Activated CD4-positive, alpha-beta T cell treated with anti-CD3 and anti-CD28 coated beads, Interleukin-2, amount 10 ng/mL, durations not matched to agents 24 days and 14 days (primary cell): ENCODE measurements around the gene TMEM132D. TPM values are rescaled to one million over a fixed set of nuclear protein-coding genes. Genes with fewer than 3 reads are reported as not detected.

Source experiments
- DNase-seq: peaks from one replicate; pipeline ENCODE4 v3.0.0; 2022
- H3K27ac Mint-ChIP-seq: one replicate; pipeline ENCODE4 v1.8.0; 2022; ENCODE audit warnings: mild to moderate bottlenecking, mixed read lengths
- H3K27me3 Mint-ChIP-seq: one replicate; pipeline ENCODE4 v1.8.0; 2022; ENCODE audit warnings: mixed read lengths
- H3K36me3 Mint-ChIP-seq: one replicate; pipeline ENCODE4 v1.8.0; 2022; ENCODE audit warnings: low read depth, mild to moderate bottlenecking, mixed read lengths
- H3K4me1 Mint-ChIP-seq: one replicate; pipeline ENCODE4 v1.8.0; 2021; ENCODE audit warnings: mixed read lengths
- H3K4me3 Mint-ChIP-seq: one replicate; pipeline ENCODE4 v1.8.0; 2022; ENCODE audit warnings: mild to moderate bottlenecking, moderate library complexity, mixed read lengths
- H3K9me3 Mint-ChIP-seq: one replicate; pipeline ENCODE4 v1.8.0; 2021; ENCODE audit warnings: mixed read lengths
- intact Hi-C: fragments of 100-400 bp; cut with micrococcal nuclease; formaldehyde crosslinking; loops from one replicate; pipeline ENCODE4 v1.15.1; 2023
- total RNA-seq: library from RNA; stranded (reverse); gene quantifications from 2 replicates; pipeline ENCODE4 v1.2.3, GENCODE V29; 2022

TMEM132D gene
- total RNA-seq, 1 donor from 2014 or later = not detected

GRCh38 chr12:129670256-129670920 lies 233.4 kb downstream of the TMEM132D start:
- intact Hi-C loops = no loop called here
- H3K27me3 Mint-ChIP-seq = no peaks in the 10 kb centered on the region
- DNase-seq = no peak

DNA sequence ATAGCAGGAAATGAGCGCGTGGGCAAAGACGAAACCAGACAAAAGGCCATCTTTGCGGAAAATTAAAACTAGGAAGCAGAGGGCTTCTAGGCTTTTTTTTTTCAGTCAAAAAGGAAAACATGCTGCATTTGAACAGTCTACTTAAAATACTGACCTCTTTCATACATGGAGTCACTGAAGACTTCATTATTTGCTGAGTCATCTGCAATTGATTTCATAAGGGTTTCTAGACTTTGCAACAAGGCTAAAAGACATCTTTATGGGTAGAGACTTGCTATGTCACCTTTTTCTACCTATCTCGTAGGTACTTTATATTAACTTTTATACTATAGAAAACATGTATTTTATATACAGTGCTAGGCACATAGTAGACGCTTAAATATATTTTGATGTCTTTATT lies 238.4 kb downstream of the TMEM132D start:
- no peak overlapping the region for H3K4me3 Mint-ChIP-seq
- H3K36me3 Mint-ChIP-seq = no peaks in the 10 kb centered on the region
- DNase-seq = no peak
- no peak overlapping the region for H3K27ac Mint-ChIP-seq
- H3K9me3 Mint-ChIP-seq = no peaks in the 10 kb centered on the region
- intact Hi-C loops = no loop called here
- no peaks in the 10 kb centered on the region for H3K4me1 Mint-ChIP-seq
- no peaks in the 10 kb centered on the region for H3K27me3 Mint-ChIP-seq

More at GRCh38 chr12:129670256-129670920, 233.4 kb downstream of the TMEM132D start:
- H3K36me3 Mint-ChIP-seq = no peaks in the 10 kb centered on the region
- no peaks in the 10 kb centered on the region for H3K9me3 Mint-ChIP-seq
- no peak overlapping the region for H3K4me3 Mint-ChIP-seq
- no peaks in the 10 kb centered on the region for H3K4me1 Mint-ChIP-seq
- H3K27ac Mint-ChIP-seq = no peak overlapping the region

- no peaks in the 10 kb centered on the region for H3K27me3 Mint-ChIP-seq
- no peaks in the 10 kb centered on the region for H3K9me3 Mint-ChIP-seq
- no peak for DNase-seq
- H3K36me3 Mint-ChIP-seq = no peaks in the 10 kb centered on the region
- no peak overlapping the region for H3K27ac Mint-ChIP-seq
- H3K4me1 Mint-ChIP-seq = no peaks in the 10 kb centered on the region
- intact Hi-C loops = no loop called here
- H3K4me3 Mint-ChIP-seq = no peak overlapping the region
These were observed 241.6 kb downstream of the TMEM132D start for GRCh38 chr12:129662234-129662633.

- H3K9me3 Mint-ChIP-seq = no peaks in the 10 kb centered on the region
- no peak overlapping the region for H3K27ac Mint-ChIP-seq
- no peaks in the 10 kb centered on the region for H3K4me1 Mint-ChIP-seq
- DNase-seq = no peak
- H3K4me3 Mint-ChIP-seq = no peak overlapping the region
- no peaks in the 10 kb centered on the region for H3K36me3 Mint-ChIP-seq
- intact Hi-C loops = no loop called here
- no peaks in the 10 kb centered on the region for H3K27me3 Mint-ChIP-seq
These were observed 242.9 kb downstream of the TMEM132D start for GRCh38 chr12:129660946-129661345.

DNA sequence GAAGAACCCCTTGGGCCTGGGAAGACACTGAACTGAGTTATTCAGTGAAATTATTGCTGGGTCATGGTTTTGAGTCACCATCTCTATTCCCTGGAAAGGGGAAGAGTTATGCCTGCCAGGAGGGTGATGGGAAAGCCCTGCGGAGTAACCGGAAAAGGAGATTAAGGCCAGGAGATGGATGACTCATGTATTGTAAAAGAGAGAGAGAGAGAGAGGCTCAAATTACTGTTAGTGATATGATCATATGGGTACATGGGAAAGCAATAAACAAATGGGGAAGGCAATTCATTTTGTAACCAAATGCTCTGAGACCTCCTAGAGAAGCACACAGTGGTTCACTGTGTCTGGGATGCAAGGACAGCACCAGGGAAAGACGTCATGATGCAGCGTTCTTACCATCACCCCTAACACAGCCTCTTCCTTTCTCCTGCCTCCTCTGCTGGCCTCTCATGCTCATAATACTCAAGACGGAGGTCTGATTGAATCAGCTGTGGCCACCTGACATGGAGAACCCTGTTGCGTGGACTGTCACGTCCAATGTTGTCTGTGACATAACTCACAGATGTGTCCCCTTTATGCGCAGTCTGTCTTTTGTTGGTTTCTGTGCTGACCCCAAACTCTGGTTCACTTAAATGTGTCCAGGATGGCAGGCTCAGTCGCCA lies 243.7 kb downstream of the TMEM132D start:
- DNase-seq = no peak
- no peak overlapping the region for H3K27ac Mint-ChIP-seq
- H3K27me3 Mint-ChIP-seq = no peaks in the 10 kb centered on the region
- H3K4me1 Mint-ChIP-seq = no peaks in the 10 kb centered on the region
- no peak overlapping the region for H3K4me3 Mint-ChIP-seq
- intact Hi-C loops = no loop called here
- H3K36me3 Mint-ChIP-seq = no peaks in the 10 kb centered on the region
- H3K9me3 Mint-ChIP-seq = no peaks in the 10 kb centered on the region

- Mint-ChIP-seq H3K4me3 (no peak overlapping the region), H3K9me3 (peaks cover 14% of the 10 kb centered on the region), H3K4me1 (no peaks in the 10 kb centered on the region), H3K36me3 (no peaks in the 10 kb centered on the region), H3K27ac (no peak overlapping the region), H3K27me3 (no peaks in the 10 kb centered on the region)
- no peak for DNase-seq
- intact Hi-C loops = no loop called here
These were observed 246.6 kb downstream of the TMEM132D start for GRCh38 chr12:129657179-129657578.

DNA sequence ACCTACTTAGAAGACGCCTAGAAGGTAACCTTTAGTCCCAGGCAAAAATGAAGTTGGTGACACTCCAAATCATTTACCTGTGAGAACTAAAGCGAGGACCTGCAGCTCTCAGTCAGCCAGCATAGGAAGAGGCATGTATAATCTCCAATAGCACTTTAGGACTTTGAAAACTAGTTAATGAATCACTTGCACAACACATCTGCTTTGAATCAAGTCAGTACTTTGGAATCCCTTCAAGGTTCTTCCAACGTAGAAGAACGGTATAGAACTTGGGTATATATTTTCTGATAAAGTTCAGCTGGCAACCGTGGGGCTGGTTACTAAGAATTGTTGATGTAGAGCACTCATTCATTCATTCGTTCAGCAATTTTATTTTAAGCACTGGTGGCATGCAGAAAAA lies 251.9 kb downstream of the TMEM132D start:
- Mint-ChIP-seq H3K9me3 (peaks cover 17% of the 10 kb centered on the region), H3K36me3 (no peaks in the 10 kb centered on the region), H3K27me3 (no peaks in the 10 kb centered on the region), H3K27ac (no peak overlapping the region), H3K4me1 (no peaks in the 10 kb centered on the region), H3K4me3 (no peak overlapping the region)
- intact Hi-C loops = no loop called here
- DNase-seq = no peak

DNA sequence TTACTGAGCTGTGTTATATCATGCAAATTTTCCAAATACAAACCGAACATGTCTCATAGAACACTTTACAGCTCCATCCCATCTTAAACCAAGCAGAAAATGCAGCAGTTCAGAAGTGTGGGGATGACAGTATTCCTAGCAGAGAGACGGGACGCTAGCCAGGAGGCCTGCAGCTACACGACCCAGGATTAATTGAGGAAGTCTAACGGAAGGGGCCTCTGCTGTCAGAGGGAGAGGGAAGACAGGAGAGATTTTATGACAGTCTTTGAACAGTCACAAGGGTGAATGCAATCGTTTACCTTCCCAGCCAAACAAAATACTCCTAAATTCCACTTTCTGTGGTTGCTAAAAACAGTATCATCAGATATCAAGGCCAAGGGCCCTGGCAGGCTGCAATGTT lies 261.9 kb downstream of the TMEM132D start:
- Mint-ChIP-seq H3K4me1 (no peaks in the 10 kb centered on the region), H3K9me3 (no peaks in the 10 kb centered on the region), H3K4me3 (no peak overlapping the region), H3K36me3 (no peaks in the 10 kb centered on the region), H3K27ac (no peak overlapping the region), H3K27me3 (no peaks in the 10 kb centered on the region)
- no peak for DNase-seq
- intact Hi-C loops = no loop called here

GRCh38 chr12:129635021-129635685 lies 268.7 kb downstream of the TMEM132D start:
- Mint-ChIP-seq H3K9me3 (peaks cover 4% of the 10 kb centered on the region), H3K27me3 (no peaks in the 10 kb centered on the region), H3K27ac (no peak overlapping the region), H3K4me3 (no peak overlapping the region), H3K36me3 (no peaks in the 10 kb centered on the region), H3K4me1 (no peaks in the 10 kb centered on the region)
- DNase-seq = no peak
- intact Hi-C loops = no loop called here

DNA sequence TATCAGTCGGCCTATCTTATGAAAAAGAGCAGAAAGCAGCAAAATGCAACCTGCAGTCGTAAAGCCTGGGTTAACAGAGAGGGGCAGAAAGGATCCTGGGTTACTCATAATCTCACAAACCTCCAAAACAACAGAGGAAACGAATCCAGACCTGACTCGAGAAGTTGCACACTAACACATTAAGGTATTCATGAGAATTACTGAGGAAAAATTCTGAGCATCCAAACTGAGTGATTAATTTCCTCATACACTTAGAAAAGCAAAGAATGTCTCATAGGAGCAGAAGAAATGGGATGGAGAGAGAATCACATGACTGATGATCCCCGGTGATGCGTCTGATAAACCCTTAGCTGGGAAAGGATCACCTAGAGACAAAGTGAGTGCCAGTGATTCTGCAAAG lies 272.5 kb downstream of the TMEM132D start:
- no peaks in the 10 kb centered on the region for H3K27me3 Mint-ChIP-seq
- no peak overlapping the region for H3K27ac Mint-ChIP-seq
- no peak for DNase-seq
- no peak overlapping the region for H3K4me3 Mint-ChIP-seq
- intact Hi-C loops = no loop called here
- peaks cover 4% of the 10 kb centered on the region for H3K9me3 Mint-ChIP-seq
- H3K4me1 Mint-ChIP-seq = no peaks in the 10 kb centered on the region
- H3K36me3 Mint-ChIP-seq = no peaks in the 10 kb centered on the region

DNA sequence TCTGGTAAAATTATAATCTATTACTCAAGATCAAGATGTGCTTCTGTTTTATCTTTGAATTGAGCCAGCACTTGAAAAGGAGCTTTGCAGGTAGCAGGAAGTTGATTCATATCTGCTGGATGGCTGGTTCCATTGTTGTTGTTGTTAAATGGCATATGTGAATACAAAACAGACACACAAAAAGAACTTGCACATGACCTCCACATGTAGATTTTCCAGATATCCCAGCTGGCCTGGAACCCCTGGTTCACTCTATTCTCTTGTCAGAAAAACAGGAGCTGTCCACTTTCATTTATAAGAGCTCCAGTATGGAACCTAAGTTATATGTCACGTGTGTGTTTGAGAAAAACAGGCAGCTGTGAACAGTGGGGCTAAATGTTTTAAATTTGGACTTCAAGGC lies 273.9 kb downstream of the TMEM132D start:
- no peaks in the 10 kb centered on the region for H3K27me3 Mint-ChIP-seq

DNA sequence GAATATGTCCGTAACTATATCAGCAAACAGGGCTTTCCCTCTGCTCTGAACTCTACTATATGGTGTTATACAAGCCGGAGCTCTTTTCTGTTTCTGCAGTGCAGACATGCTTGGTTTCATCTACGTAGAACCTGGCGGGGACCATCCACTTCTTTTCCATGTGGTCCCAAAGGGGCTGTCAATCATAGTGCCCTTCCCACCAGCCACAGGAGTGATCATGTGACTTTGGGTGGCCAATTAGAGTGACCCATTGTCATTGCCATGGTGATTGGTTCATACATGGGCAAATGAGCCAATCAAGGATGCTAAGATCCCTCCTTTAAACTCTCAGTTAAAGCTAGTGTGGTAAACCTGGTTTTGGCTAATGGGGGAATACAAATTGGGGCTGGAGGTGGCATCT lies 281.3 kb downstream of the TMEM132D start:
- Mint-ChIP-seq H3K9me3 (peaks cover 5% of the 10 kb centered on the region), H3K36me3 (no peaks in the 10 kb centered on the region), H3K27me3 (no peaks in the 10 kb centered on the region), H3K27ac (no peak overlapping the region), H3K4me1 (no peaks in the 10 kb centered on the region), H3K4me3 (no peak overlapping the region)
- no peak for DNase-seq
- intact Hi-C loops = no loop called here

More for the DNA sequence above, 273.9 kb downstream of the TMEM132D start:
- intact Hi-C loops = no loop called here
- Mint-ChIP-seq H3K9me3 (peaks cover 4% of the 10 kb centered on the region), H3K4me1 (no peaks in the 10 kb centered on the region), H3K27ac (no peak overlapping the region), H3K36me3 (no peaks in the 10 kb centered on the region), H3K4me3 (no peak overlapping the region)
- no peak for DNase-seq

DNA sequence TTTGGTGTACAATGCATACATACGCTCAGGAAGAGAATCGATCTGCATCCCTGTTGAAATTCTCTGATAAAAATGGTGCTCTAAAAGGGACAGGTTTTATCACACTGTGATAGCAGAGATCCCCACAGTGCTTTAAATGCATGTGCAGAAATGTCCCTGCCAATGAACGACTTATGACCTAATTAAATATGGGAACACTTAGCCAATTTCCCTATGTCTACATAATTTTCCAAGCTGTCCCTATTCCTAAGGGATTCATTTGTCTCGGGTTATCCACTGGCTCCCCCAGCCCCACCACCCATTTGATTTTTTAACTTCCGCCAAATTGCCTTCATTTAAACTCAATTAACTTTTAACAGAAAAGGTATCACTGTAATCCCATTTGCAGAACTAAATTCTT lies 284.6 kb downstream of the TMEM132D start:
- DNase-seq = no peak
- Mint-ChIP-seq H3K27me3 (no peaks in the 10 kb centered on the region), H3K9me3 (peaks cover 17% of the 10 kb centered on the region), H3K4me1 (no peaks in the 10 kb centered on the region), H3K4me3 (no peak overlapping the region), H3K27ac (no peak overlapping the region), H3K36me3 (no peaks in the 10 kb centered on the region)
- intact Hi-C loops = no loop called here

- intact Hi-C loops = no loop called here
- Mint-ChIP-seq H3K36me3 (no peaks in the 10 kb centered on the region), H3K9me3 (peaks cover 17% of the 10 kb centered on the region), H3K27ac (no peak overlapping the region), H3K4me3 (no peak overlapping the region), H3K27me3 (no peaks in the 10 kb centered on the region), H3K4me1 (no peaks in the 10 kb centered on the region)
- no peak for DNase-seq
These were observed 286.0 kb downstream of the TMEM132D start for GRCh38 chr12:129617849-129618248.
